ENCODE data around the gene ADGRV1.

- no peak for TF ChIP-seq YY1 (IDR thresholded peaks at IDR 0.05; ENCODE audit: insufficient read depth, insufficient read length)
- TF ChIP-seq ZNF274 (IDR thresholded peaks at IDR 0.05; ENCODE audit: low read depth, low read length), result no peak
- TF ChIP-seq SUZ12 (IDR thresholded peaks at IDR 0.05; ENCODE audit: extremely low read depth, insufficient read depth, insufficient read length), result no peak
Measured at GRCh38 chr5:91025956-91026355, 467.4 kb downstream of the ADGRV1 start.
